HG03378 (cell line): Measurements from ENCODE around the gene CAPN11.

Source experiments
- ATAC-seq: cut with Tn5 transposase; IDR thresholded peaks from one replicate; pipeline ENCODE4 v1.9.1; 2021; ENCODE audit warnings: mild to moderate bottlenecking, moderate library complexity; ENCODE audit not compliant: unreplicated experiment

Gene CAPN11

GRCh38 chr6:44158770-44159228 is at the start of gene CAPN11:
TSS of gene CAPN11 (plus strand) at chr6:44158820. CDS start at chr6:44158849, 29 bp downstream.
- no peak for ATAC-seq

GRCh38 chr6:44109212-44109611 is 49.4 kb upstream of the CAPN11 start:
- ATAC-seq = no peak

GRCh38 chr6:44110005-44110676 is 48.5 kb upstream of the CAPN11 start:
- no peak for ATAC-seq

- ATAC-seq = no peak
These were observed 47.7 kb upstream of the CAPN11 start for GRCh38 chr6:44110966-44111365.

- no peak for ATAC-seq
These were observed 46.9 kb upstream of the CAPN11 start for GRCh38 chr6:44111434-44112417.

GRCh38 chr6:44113414-44113813 is 45.2 kb upstream of the CAPN11 start:
- no peak for ATAC-seq

GRCh38 chr6:44115866-44116265 is 42.8 kb upstream of the CAPN11 start:
- ATAC-seq = no peak

- ATAC-seq = no peak
These were observed 41.8 kb upstream of the CAPN11 start for GRCh38 chr6:44116641-44117382.

- ATAC-seq = no peak
These were observed 41.1 kb upstream of the CAPN11 start for GRCh38 chr6:44117397-44118128.

GRCh38 chr6:44119704-44120262 is 38.8 kb upstream of the CAPN11 start:
- no peak for ATAC-seq

- ATAC-seq = no peak
These were observed 37.8 kb upstream of the CAPN11 start for GRCh38 chr6:44120692-44121443.

- no peak for ATAC-seq
These were observed 35.8 kb upstream of the CAPN11 start for GRCh38 chr6:44122801-44123200.

GRCh38 chr6:44123544-44123943 is 35.1 kb upstream of the CAPN11 start:
- ATAC-seq = no peak

- peak; percentile 52 for ATAC-seq
These were observed 32.1 kb upstream of the CAPN11 start for GRCh38 chr6:44126320-44127149.

- no peak for ATAC-seq
These were observed 31.2 kb upstream of the CAPN11 start, which contains the start of the genes MRPL14 and TMEM63B for GRCh38 chr6:44127186-44128019. TSS of gene MRPL14 (minus strand) at chr6:44127452. CDS start at chr6:44116611, 10,841 bp downstream. TSS of gene TMEM63B (plus strand) at chr6:44127554. CDS start at chr6:44134585, 7,031 bp downstream.

- no peak for ATAC-seq
These were observed 30.4 kb upstream of the CAPN11 start for GRCh38 chr6:44128020-44128917.
